Skeletal muscle satellite cell (primary cell): ENCODE data around the gene CARD14.
"Not testable (repeated sequence)": the region's sequence is repeated elsewhere in the genome, so short reads cannot be mapped to it uniquely, and the experiment has no call there.

ENCODE experiments used
- H3K27me3 ChIP-seq: 2 replicates; pipeline ENCODE4 v1.7.0; 2013; ENCODE audit warnings: low read length; ENCODE audit not compliant: control insufficient read depth, insufficient read depth
- H3K36me3 ChIP-seq: 2 replicates; pipeline ENCODE4 v1.7.0; 2013; ENCODE audit warnings: mild to moderate bottlenecking, control low read depth, low read length; ENCODE audit not compliant: insufficient read depth
- H3K4me1 ChIP-seq: 2 replicates; pipeline ENCODE4 v1.7.0; 2013; ENCODE audit warnings: low read length; ENCODE audit not compliant: control insufficient read depth, insufficient read depth
- H3K4me2 ChIP-seq: 2 replicates; pipeline ENCODE4 v1.7.0; 2013; ENCODE audit warnings: mild to moderate bottlenecking, low read length
- H3K4me3 ChIP-seq: 2 replicates; pipeline ENCODE4 v1.7.0; 2013; ENCODE audit warnings: low read length
- H3K9ac ChIP-seq: 2 replicates; pipeline ENCODE4 v1.7.0; 2013; ENCODE audit warnings: mild to moderate bottlenecking, low read depth, low read length, moderate library complexity
- H3K9me3 ChIP-seq: replicated peaks from 2 replicates; pipeline ENCODE4 v1.7.0; 2013; ENCODE audit warnings: mild to moderate bottlenecking, control low read depth, low read length

The CARD14 gene

GRCh38 chr17:80187515-80187941, 17.7 kb downstream of the CARD14 start:
- peaks cover 18% of the 10 kb centered on the region for H3K27me3 ChIP-seq
- H3K9ac ChIP-seq: no peak overlapping the region
- H3K4me1 ChIP-seq: peaks cover 20% of the 10 kb centered on the region
- H3K4me3 ChIP-seq: peak overlapping the region; percentile 40
- no peaks in the 10 kb centered on the region for H3K36me3 ChIP-seq
- H3K9me3 ChIP-seq: no peaks in the 10 kb centered on the region
- H3K4me2 ChIP-seq: peak overlapping the region; percentile 75

GRCh38 chr17:80189611-80190010, 19.8 kb downstream of the CARD14 start:
- H3K4me2 ChIP-seq: no peak overlapping the region
- H3K9me3 ChIP-seq: no peaks in the 10 kb centered on the region
- H3K4me3 ChIP-seq: no peak overlapping the region
- H3K36me3 ChIP-seq: no peaks in the 10 kb centered on the region
- H3K9ac ChIP-seq: no peak overlapping the region
- H3K4me1 ChIP-seq: peaks cover 20% of the 10 kb centered on the region
- peaks cover 18% of the 10 kb centered on the region for H3K27me3 ChIP-seq

GRCh38 chr17:80190716-80191115, 20.9 kb downstream of the CARD14 start:
- no peak overlapping the region for H3K4me2 ChIP-seq
- H3K4me1 ChIP-seq: peaks cover 20% of the 10 kb centered on the region
- H3K4me3 ChIP-seq: no peak overlapping the region
- peaks cover 18% of the 10 kb centered on the region for H3K27me3 ChIP-seq
- H3K36me3 ChIP-seq: no peaks in the 10 kb centered on the region
- no peaks in the 10 kb centered on the region for H3K9me3 ChIP-seq
- H3K9ac ChIP-seq: no peak overlapping the region

- Histone ChIP-seq H3K9ac (no peak overlapping the region), H3K9me3 (no peaks in the 10 kb centered on the region), H3K36me3 (no peaks in the 10 kb centered on the region), H3K27me3 (peaks cover 18% of the 10 kb centered on the region), H3K4me3 (no peak overlapping the region), H3K4me1 (peaks cover 20% of the 10 kb centered on the region), H3K4me2 (no peak overlapping the region)
These were observed 21.4 kb downstream of the CARD14 start for GRCh38 chr17:80191192-80191591.

- no peak overlapping the region for H3K9ac ChIP-seq
These were observed 22.2 kb downstream of the CARD14 start for GRCh38 chr17:80191865-80192661.

GRCh38 chr17:80195141-80195540, 25.3 kb downstream of the CARD14 start:
- peaks cover 18% of the 10 kb centered on the region for H3K27me3 ChIP-seq
- H3K9me3 ChIP-seq: no peaks in the 10 kb centered on the region
- H3K4me1 ChIP-seq: peaks cover 8% of the 10 kb centered on the region
- H3K9ac ChIP-seq: no peak overlapping the region
- H3K4me3 ChIP-seq: no peak overlapping the region
- no peak overlapping the region for H3K4me2 ChIP-seq
- H3K36me3 ChIP-seq: no peaks in the 10 kb centered on the region

More at GRCh38 chr17:80191865-80192661, 22.2 kb downstream of the CARD14 start:
- H3K4me3 ChIP-seq: no peak overlapping the region
- peaks cover 18% of the 10 kb centered on the region for H3K27me3 ChIP-seq
- H3K9me3 ChIP-seq: no peaks in the 10 kb centered on the region
- peak overlapping the region; percentile 66 for H3K4me2 ChIP-seq
- no peaks in the 10 kb centered on the region for H3K36me3 ChIP-seq
- H3K4me1 ChIP-seq: peaks cover 17% of the 10 kb centered on the region

- Histone ChIP-seq H3K4me2 (no peak overlapping the region), H3K4me3 (no peak overlapping the region), H3K36me3 (no peaks in the 10 kb centered on the region), H3K27me3 (peaks cover 18% of the 10 kb centered on the region), H3K9me3 (no peaks in the 10 kb centered on the region), H3K4me1 (peaks cover 8% of the 10 kb centered on the region), H3K9ac (no peak overlapping the region)
These were observed 26.1 kb downstream of the CARD14 start for GRCh38 chr17:80195671-80196529.

- peaks cover 13% of the 10 kb centered on the region for H3K27me3 ChIP-seq
- H3K9me3 ChIP-seq: no peaks in the 10 kb centered on the region
- H3K4me2 ChIP-seq: no peak overlapping the region
- H3K4me3 ChIP-seq: no peak overlapping the region
- no peaks in the 10 kb centered on the region for H3K36me3 ChIP-seq
- peaks cover 8% of the 10 kb centered on the region for H3K4me1 ChIP-seq
- H3K9ac ChIP-seq: no peak overlapping the region
These were observed 26.8 kb downstream of the CARD14 start for GRCh38 chr17:80196652-80197051.

GRCh38 chr17:80198144-80198661, 28.4 kb downstream of the CARD14 start:
- no peak overlapping the region for H3K9ac ChIP-seq
- H3K4me1 ChIP-seq: no peaks in the 10 kb centered on the region
- H3K36me3 ChIP-seq: no peaks in the 10 kb centered on the region

GRCh38 chr17:80199295-80199694, 29.5 kb downstream of the CARD14 start:
- not testable (repeated sequence) for H3K4me2 ChIP-seq, H3K36me3 ChIP-seq, H3K9me3 ChIP-seq, H3K27me3 ChIP-seq, H3K9ac ChIP-seq, H3K4me1 ChIP-seq, H3K4me3 ChIP-seq

More at GRCh38 chr17:80198144-80198661, 28.4 kb downstream of the CARD14 start:
- Histone ChIP-seq H3K4me3 (no peak overlapping the region), H3K9me3 (no peaks in the 10 kb centered on the region), H3K27me3 (peaks cover 6% of the 10 kb centered on the region), H3K4me2 (no peak overlapping the region)

- H3K36me3 ChIP-seq: no peaks in the 10 kb centered on the region
- no peaks in the 10 kb centered on the region for H3K4me1 ChIP-seq
- no peaks in the 10 kb centered on the region for H3K27me3 ChIP-seq
- no peaks in the 10 kb centered on the region for H3K9me3 ChIP-seq
- H3K9ac ChIP-seq: no peak overlapping the region
- H3K4me3 ChIP-seq: no peak overlapping the region
- H3K4me2 ChIP-seq: no peak overlapping the region
These were observed 31.6 kb downstream of the CARD14 start for GRCh38 chr17:80201446-80201845.
